GM18867 (cell line): ENCODE data around the gene RELB.
A peak's percentile ranks its signal among the peaks of the same experiment; 100 is the strongest.

ENCODE experiments used
- ATAC-seq: cut with Tn5 transposase; IDR thresholded peaks from one replicate; pipeline ENCODE4 v1.9.1; 2021; ENCODE audit warnings: mild to moderate bottlenecking, moderate library complexity; ENCODE audit not compliant: unreplicated experiment

RELB gene

DNA sequence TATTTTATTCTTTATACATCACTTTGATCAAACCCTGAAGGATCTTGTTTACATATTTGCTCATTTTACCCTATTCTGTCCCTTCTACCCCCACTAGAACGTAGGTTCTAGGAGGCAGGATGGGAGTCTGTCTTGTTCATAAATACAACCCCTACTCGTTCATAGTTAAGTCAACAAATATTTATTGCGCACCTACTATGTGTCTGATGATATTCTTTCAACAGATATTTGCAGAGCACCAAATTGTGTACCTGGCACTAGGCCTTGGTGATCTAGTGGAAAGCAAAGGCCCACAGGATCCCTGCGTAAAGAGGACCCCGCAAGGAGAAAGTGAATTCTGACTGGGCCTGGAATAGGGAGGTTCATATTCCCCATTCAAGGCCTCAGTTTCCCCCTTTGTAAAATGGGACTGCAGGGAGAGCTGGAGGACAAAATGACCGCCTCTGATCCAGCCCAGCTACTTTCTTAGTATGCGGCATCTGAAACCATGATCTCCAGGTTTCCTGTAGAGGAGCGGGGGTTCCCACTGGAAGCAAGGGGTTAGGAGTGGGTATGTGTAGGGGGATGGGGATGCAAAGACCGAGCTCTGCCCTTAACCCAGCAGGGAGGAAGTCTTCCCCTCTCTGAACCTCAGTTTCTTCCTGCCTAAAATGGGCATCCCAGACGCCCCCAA, 77.3 kb downstream of the RELB start:
- no peak for ATAC-seq

- ATAC-seq, result peak; percentile 26
These were observed 78.0 kb downstream of the RELB start, which contains the start of gene GEMIN7 for GRCh38 chr19:45079063-45079910. Gene GEMIN7 (plus strand): TSS chr19:45079260. CDS start chr19:45090115, 10,855 bp downstream.

- no peak for ATAC-seq
These were observed 78.7 kb downstream of the RELB start for GRCh38 chr19:45079911-45080370.

- ATAC-seq, result no peak
These were observed 80.9 kb downstream of the RELB start for GRCh38 chr19:45082170-45082569.

DNA sequence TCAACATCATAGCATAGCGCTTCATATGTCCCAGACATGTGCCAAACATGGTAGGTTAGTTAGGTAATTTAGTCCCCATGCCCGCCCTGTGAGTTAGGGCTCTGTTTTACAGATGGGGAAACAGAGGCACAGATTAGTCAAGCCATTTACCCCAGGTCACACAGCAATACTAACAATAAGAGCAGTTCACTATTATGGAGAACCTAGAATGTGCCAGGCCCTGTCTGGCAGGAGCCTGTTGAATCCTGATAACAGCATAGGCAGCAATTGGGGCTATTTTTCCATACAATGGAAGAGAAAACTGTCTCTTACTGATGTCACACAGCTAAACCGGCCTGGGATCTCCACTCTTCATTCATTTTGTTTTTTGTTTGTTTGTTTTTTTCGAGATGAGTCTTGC, 85.2 kb downstream of the RELB start:
- no peak for ATAC-seq

DNA sequence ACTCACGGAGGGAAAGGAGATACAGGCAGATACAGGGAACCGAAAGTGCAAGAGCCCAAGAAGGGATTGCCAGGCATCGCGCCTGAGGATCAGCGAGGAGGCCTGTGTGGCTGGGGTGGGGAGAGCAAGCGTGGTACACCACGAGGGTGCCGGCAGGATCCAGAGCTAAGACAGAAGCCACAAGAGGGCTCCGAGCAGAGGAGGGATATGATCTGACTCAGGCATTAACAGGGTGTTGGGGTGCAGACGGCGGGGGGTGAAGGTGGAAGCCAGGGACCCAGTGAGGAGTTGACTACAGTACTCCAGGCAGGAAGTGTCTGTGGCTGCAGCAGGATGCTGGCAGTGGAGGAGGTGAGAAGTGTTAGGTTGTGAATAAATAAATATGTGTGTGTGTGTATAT, 86.3 kb downstream of the RELB start:
- ATAC-seq, result no peak
